NCI-H146 (cell line): ENCODE data around the gene OR2T29.
"Not testable (repeated sequence)": the region's sequence is repeated elsewhere in the genome, so short reads cannot be mapped to it uniquely, and the experiment has no call there.

Experiments used
- DNase-seq: peaks from one replicate; lab custom pipeline; 2025; lab: John Stamatoyannopoulos, UW

OR2T29 gene

DNA sequence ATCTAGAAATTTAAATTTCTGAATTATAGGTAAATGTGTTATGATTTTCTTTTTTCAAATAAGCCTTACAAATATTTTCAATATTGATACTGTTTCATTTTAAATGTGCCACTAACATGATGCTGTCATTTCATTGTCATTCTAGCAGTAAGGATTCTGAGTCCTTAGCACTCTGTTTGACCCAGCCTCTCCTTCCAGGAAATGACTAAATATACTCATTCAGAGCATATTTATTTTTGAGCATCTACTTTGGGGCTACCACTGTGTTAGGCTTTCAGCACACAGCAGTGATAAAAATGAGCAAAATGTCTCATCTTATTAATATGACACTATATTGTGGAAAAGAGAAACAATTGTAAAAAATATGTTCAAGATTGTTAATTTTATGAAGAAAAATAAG lies 52.4 kb downstream of the OR2T29 start:
- DNase-seq, result not testable (repeated sequence)

- not testable (repeated sequence) for DNase-seq
These were observed 54.8 kb downstream of the OR2T29 start, which contains the start of gene OR2G6 for GRCh38 chr1:248507773-248508172. TSS of gene OR2G6 (plus strand) at chr1:248508073. CDS start at chr1:248521647, 13,574 bp downstream.
